HEK293 (cell line): ENCODE data around the gene SDF2.

Experiments
- CTCF ChIA-PET: fragments of 350-600 bp; formaldehyde crosslinking; extraction: SDS; loops from one replicate; lab custom pipeline; 2021; ENCODE audit warnings: antibody characterized with exemption; lab: Yijun Ruan, JAX
- POLR2A ChIA-PET: fragments of 300-600 bp; formaldehyde crosslinking; extraction: SDS; loops from one replicate; lab custom pipeline; 2020; ENCODE audit warnings: antibody characterized with exemption, inconsistent platforms; lab: Yijun Ruan, JAX
- H3K27ac ChIP-seq: fragments of 200-500 bp; sonication (Bioruptor generic); 2 replicates; pipeline ENCODE4 v1.5.1; 2014; ENCODE audit warnings: low read depth, low read length, control low read depth, inconsistent platforms; ENCODE audit errors: extremely low read depth
- H3K36me3 ChIP-seq, 2 experiments: fragments of 200-500 bp in 1 of 2; sonication (Bioruptor generic) in 1 of 2; 1 replicate in 1 of 2; 2 replicates in 1 of 2; pipeline ENCODE4 v1.5.1; 2014 to 2017; ENCODE audit warnings: inconsistent platforms in 2 of 2, low read length in 2 of 2; ENCODE audit not compliant: control insufficient read depth in 2 of 2, insufficient read depth in 1 of 2
- H3K4me1 ChIP-seq: fragments of 200-500 bp; sonication (Bioruptor generic); 2 replicates; pipeline ENCODE4 v1.5.1; 2014; ENCODE audit warnings: mild to moderate bottlenecking, low read length, inconsistent platforms; ENCODE audit not compliant: control insufficient read depth, insufficient read depth
- H3K4me3 ChIP-seq: 2 replicates; pipeline ENCODE4 v1.5.1; 2011; ENCODE audit warnings: low read depth, mild to moderate bottlenecking, control low read depth, low read length, moderate library complexity
- H3K9me3 ChIP-seq: fragments of 200-500 bp; sonication (Bioruptor generic); 2 replicates; pipeline ENCODE4 v1.5.1; 2014; ENCODE audit warnings: low read depth, low read length, inconsistent platforms; ENCODE audit not compliant: control insufficient read depth, insufficient read depth
- HIC1 ChIP-seq: fragments of 450-650 bp; formaldehyde crosslinking; IDR thresholded peaks from 2 replicates; pipeline ENCODE4 v1.5.1; 2016; ENCODE audit warnings: missing biosample characterization, missing genetic modification characterization
- KLF10 ChIP-seq: fragments of 450-650 bp; IDR thresholded peaks from 2 replicates; pipeline ENCODE4 v1.5.1; 2018; ENCODE audit warnings: missing biosample characterization, mild to moderate bottlenecking, missing genetic modification characterization
- KLF17 ChIP-seq: fragments of 450-650 bp; formaldehyde crosslinking; IDR thresholded peaks from 2 replicates; pipeline ENCODE4 v1.5.1; 2016; ENCODE audit warnings: missing biosample characterization, missing genetic modification characterization
- MEIS1 ChIP-seq: sonication (generic); formaldehyde crosslinking; IDR thresholded peaks from 2 replicates; pipeline ENCODE4 v1.8.1; 2022; ENCODE audit warnings: missing genetic modification reagents, mild to moderate bottlenecking, borderline replicate concordance
- PRDM4 ChIP-seq: fragments of 450-650 bp; formaldehyde crosslinking; IDR thresholded peaks from 2 replicates; pipeline ENCODE4 v1.5.1; 2017; ENCODE audit warnings: missing biosample characterization, missing genetic modification characterization
- RBAK ChIP-seq: fragments of 450-650 bp; formaldehyde crosslinking; IDR thresholded peaks from 2 replicates; pipeline ENCODE4 v1.5.1; 2016; ENCODE audit warnings: missing biosample characterization, missing genetic modification characterization
- TRIM28 ChIP-seq: IDR thresholded peaks from 2 replicates; pipeline ENCODE4 v1.6.1; 2011; ENCODE audit warnings: low read length, control low read depth, borderline replicate concordance
- ZBTB8A ChIP-seq: fragments of 450-650 bp; formaldehyde crosslinking; IDR thresholded peaks from 2 replicates; pipeline ENCODE4 v1.5.1; 2016; ENCODE audit warnings: missing biosample characterization, missing genetic modification characterization
- ZFP69B ChIP-seq: fragments of 450-650 bp; formaldehyde crosslinking; IDR thresholded peaks from 2 replicates; pipeline ENCODE4 v1.5.1; 2016; ENCODE audit warnings: missing biosample characterization, missing genetic modification characterization
- ZNF10 ChIP-seq: fragments of 450-650 bp; formaldehyde crosslinking; IDR thresholded peaks from 2 replicates; pipeline ENCODE4 v1.5.1; 2017; ENCODE audit warnings: missing biosample characterization, missing genetic modification characterization
- ZNF133 ChIP-seq: fragments of 450-650 bp; formaldehyde crosslinking; IDR thresholded peaks from 2 replicates; pipeline ENCODE4 v1.5.1; 2016; ENCODE audit warnings: missing biosample characterization, missing genetic modification characterization
- ZNF175 ChIP-seq: fragments of 450-650 bp; formaldehyde crosslinking; IDR thresholded peaks from 2 replicates; pipeline ENCODE4 v1.5.1; 2016; ENCODE audit warnings: missing biosample characterization, missing genetic modification characterization
- ZNF184 ChIP-seq: fragments of 450-650 bp; IDR thresholded peaks from 2 replicates; pipeline ENCODE4 v1.5.1; 2018; ENCODE audit warnings: missing biosample characterization, mild to moderate bottlenecking, missing genetic modification characterization
- ZNF24 ChIP-seq: fragments of 450-650 bp; formaldehyde crosslinking; IDR thresholded peaks from 2 replicates; pipeline ENCODE4 v1.5.1; 2016; ENCODE audit warnings: missing biosample characterization, missing genetic modification characterization
- ZNF280D ChIP-seq: fragments of 450-650 bp; formaldehyde crosslinking; IDR thresholded peaks from 2 replicates; pipeline ENCODE4 v1.5.1; 2016; ENCODE audit warnings: missing biosample characterization, missing genetic modification characterization
- ZNF394 ChIP-seq: fragments of 450-650 bp; formaldehyde crosslinking; IDR thresholded peaks from 2 replicates; pipeline ENCODE4 v1.5.1; 2016; ENCODE audit warnings: missing biosample characterization, missing genetic modification characterization, mild to moderate bottlenecking, moderate library complexity, borderline replicate concordance
- ZNF561 ChIP-seq: fragments of 450-650 bp; IDR thresholded peaks from 2 replicates; pipeline ENCODE4 v1.5.1; 2018; ENCODE audit warnings: missing biosample characterization, missing genetic modification characterization, borderline replicate concordance
- ZNF639 ChIP-seq: fragments of 450-650 bp; formaldehyde crosslinking; IDR thresholded peaks from 2 replicates; pipeline ENCODE4 v1.5.1; 2016; ENCODE audit warnings: missing biosample characterization, missing genetic modification characterization
- ZNF76 ChIP-seq: fragments of 450-650 bp; formaldehyde crosslinking; IDR thresholded peaks from 2 replicates; pipeline ENCODE4; 2016; ENCODE audit warnings: low read depth, missing biosample characterization, missing genetic modification characterization, borderline replicate concordance
- ZNF830 ChIP-seq: fragments of 450-650 bp; IDR thresholded peaks from 2 replicates; pipeline ENCODE4 v1.5.0; 2018; ENCODE audit warnings: missing biosample characterization, missing genetic modification characterization, low read depth, mild to moderate bottlenecking, moderate library complexity
- ZSCAN16 ChIP-seq: fragments of 450-650 bp; formaldehyde crosslinking; IDR thresholded peaks from 2 replicates; pipeline ENCODE4 v1.5.1; 2016; ENCODE audit warnings: missing biosample characterization, missing genetic modification characterization

The SDF2 gene

GRCh38 chr17:28599311-28600184, 62.2 kb downstream of the SDF2 start:
- Histone ChIP-seq H3K4me1 (no peaks in the 10 kb centered on the region), H3K36me3 (peaks cover 24 to 34% of the 10 kb centered on the region in 2 experiments), H3K9me3 (no peaks in the 10 kb centered on the region), H3K4me3 (peak overlapping the region; percentile 87), H3K27ac (peak overlapping the region; percentile 90)
- ChIA-PET POLR2A (interaction anchor here (0.6 to 3.0 kb wide), 18 partner anchors 9 to 126 kb away, joined by 3 to 30 read pairs (median 4); partner anchors contain the start of genes ALDOC, BLTP2, PIGS and RPL23A), CTCF (interaction anchor here (0.6 to 1.0 kb wide), 3 partner anchors 10 to 43 kb away, joined by 3 to 6 read pairs (median 3); no protein-coding TSS in a partner anchor)
- peak; percentile 59; the same call in 1 of the 2 replicates for TF ChIP-seq TRIM28
- TF ChIP-seq ZFP69B (tag by site-specific recombination), result peak; percentile 96
- no peak for TF ChIP-seq KLF17
- no peak for TF ChIP-seq RBAK (tag by site-specific recombination)
- no peak for TF ChIP-seq ZNF175 (tag by site-specific recombination)
- TF ChIP-seq PRDM4, result 0 out of 2 replicates have a peak, but pooled peaks have one; percentile 0
- TF ChIP-seq ZNF133 (tag by site-specific recombination), result no peak
- 0 out of 2 replicates have a peak, but pooled peaks have one; percentile 27 for TF ChIP-seq MEIS1
- TF ChIP-seq ZSCAN16 (tag by site-specific recombination), result no peak
- TF ChIP-seq ZNF394 (tag by site-specific recombination), result peak; percentile 39; the same call in 1 of the 2 replicates
- 0 out of 2 replicates have a peak, but pooled peaks have one; percentile 74 for TF ChIP-seq ZNF184 (tag by site-specific recombination)
- peak; percentile 65; the same call in 1 of the 2 replicates for TF ChIP-seq ZNF639 (tag by site-specific recombination)
- no peak for TF ChIP-seq HIC1 (tag by site-specific recombination)
- TF ChIP-seq ZNF561 (tag by site-specific recombination), result peak; percentile 68; the same call in 1 of the 2 replicates
- TF ChIP-seq ZNF280D (tag by site-specific recombination), result peak; percentile 59; the same call in 1 of the 2 replicates
- 0 out of 2 replicates have a peak, but pooled peaks have one; percentile 13 for TF ChIP-seq KLF10
- no peak for TF ChIP-seq ZNF10 (tag by site-specific recombination)
- TF ChIP-seq ZBTB8A (tag by site-specific recombination), result peak; percentile 41; the same call in 1 of the 2 replicates
- TF ChIP-seq ZNF830 (tag by site-specific recombination), result no peak
- no peak for TF ChIP-seq ZNF76 (tag by site-specific recombination)
- TF ChIP-seq ZNF24 (tag by site-specific recombination), result peak; percentile 81; the same call in 1 of the 2 replicates
